ENCODE results near the gene KSR2. TPM values are rescaled to one million over a fixed set of nuclear protein-coding genes. Genes with fewer than 3 reads are reported as not detected.

KSR2 gene
- total RNA-seq, 1 experiment from 2014 or later = 1.3 TPM

DNA sequence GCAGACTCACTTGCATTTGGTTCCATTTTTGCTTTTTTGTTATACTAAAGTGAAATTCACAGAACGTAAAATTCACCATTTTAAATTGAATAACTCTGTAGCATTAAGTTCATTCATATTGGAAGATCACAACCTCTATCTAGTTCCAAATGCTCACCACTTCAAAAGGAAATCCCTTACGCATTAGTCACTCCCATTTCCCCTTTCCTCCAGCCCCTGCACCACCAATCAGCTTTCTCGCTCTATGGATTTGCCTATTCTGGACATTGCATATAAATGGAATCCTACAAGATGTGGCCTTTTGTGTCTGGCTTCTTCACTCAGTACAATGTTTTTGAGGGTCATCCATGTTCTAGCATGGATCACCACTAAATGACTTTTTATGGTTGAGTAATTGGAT is 294.5 kb downstream of the KSR2 start:
- Mint-ChIP-seq H3K9me3 (no peaks in the 10 kb centered on the region), H3K4me1 (peaks cover 3 to 12% of the 10 kb centered on the region in 2 experiments), H3K36me3 (ENCODE audit: insufficient read depth in 1 of 3, low read depth in 3 of 3) (no peaks in the 10 kb centered on the region), H3K27me3 (ENCODE audit: low read depth) (peaks cover 7% of the 10 kb centered on the region), H3K4me3 (no peak overlapping the region), H3K27ac (no peak overlapping the region)
- Histone ChIP-seq H3K79me1 (ENCODE audit: insufficient read depth, low read depth, low read length, poor library complexity, severe bottlenecking) (no peaks in the 10 kb centered on the region), H3K56ac (ENCODE audit: insufficient read length, low read depth, low read length) (no peak overlapping the region), H2BK120ac (ENCODE audit: low read depth, low read length, poor library complexity, severe bottlenecking) (no peak overlapping the region), H3K4me1 (ENCODE audit: insufficient read depth, low read length) (no peaks in the 10 kb centered on the region), H4K91ac (ENCODE audit: insufficient read length, low read depth, low read length) (no peak overlapping the region), H2BK12ac (ENCODE audit: insufficient read length, low read depth, low read length) (no peak overlapping the region), H3K9ac (ENCODE audit: extremely low read depth, insufficient read length, low read length) (no peak overlapping the region), H3K14ac (ENCODE audit: insufficient read depth, low read length) (no peak overlapping the region), H4K8ac (replicated peaks; ENCODE audit: insufficient read length, low read depth, low read length) (no peak overlapping the region), H2AFZ (ENCODE audit: low read length) (no peak overlapping the region), H3T11ph (ENCODE audit: low read length) (no peak overlapping the region), H2BK5ac (ENCODE audit: insufficient read length, low read length) (no peak overlapping the region), H3K4me2 (ENCODE audit: insufficient read depth, insufficient read length, low read length) (no peak overlapping the region), H3K4ac (ENCODE audit: low read depth, low read length) (no peak overlapping the region), H4K5ac (ENCODE audit: insufficient read length, low read depth, low read length) (no peak overlapping the region), H2BK20ac (ENCODE audit: low read depth, low read length, poor library complexity, severe bottlenecking) (no peak overlapping the region), H3K23ac (ENCODE audit: insufficient read length, low read depth, low read length) (no peak overlapping the region), H2BK15ac (ENCODE audit: low read depth, low read length) (no peak overlapping the region), H4K20me1 (ENCODE audit: control insufficient read depth, insufficient read depth, insufficient read length) (no peaks in the 10 kb centered on the region), H3K9me3 (ENCODE audit: control insufficient read depth, low read depth, low read length) (no peaks in the 10 kb centered on the region), H3K18ac (ENCODE audit: insufficient read length, low read depth, low read length) (no peak overlapping the region), H3K23me2 (ENCODE audit: insufficient read length, low read depth, low read length, poor library complexity, severe bottlenecking) (no peaks in the 10 kb centered on the region), H3K79me2 (ENCODE audit: insufficient read depth, low read length) (no peaks in the 10 kb centered on the region), H3K27me3 (ENCODE audit: insufficient read depth, low read length) (no peaks in the 10 kb centered on the region), H3K27ac (ENCODE audit: insufficient read length, low read depth, low read length) (no peak overlapping the region), H2AK5ac (ENCODE audit: insufficient read length, low read length) (no peak overlapping the region)
- TF ChIP-seq, protein P1, sequence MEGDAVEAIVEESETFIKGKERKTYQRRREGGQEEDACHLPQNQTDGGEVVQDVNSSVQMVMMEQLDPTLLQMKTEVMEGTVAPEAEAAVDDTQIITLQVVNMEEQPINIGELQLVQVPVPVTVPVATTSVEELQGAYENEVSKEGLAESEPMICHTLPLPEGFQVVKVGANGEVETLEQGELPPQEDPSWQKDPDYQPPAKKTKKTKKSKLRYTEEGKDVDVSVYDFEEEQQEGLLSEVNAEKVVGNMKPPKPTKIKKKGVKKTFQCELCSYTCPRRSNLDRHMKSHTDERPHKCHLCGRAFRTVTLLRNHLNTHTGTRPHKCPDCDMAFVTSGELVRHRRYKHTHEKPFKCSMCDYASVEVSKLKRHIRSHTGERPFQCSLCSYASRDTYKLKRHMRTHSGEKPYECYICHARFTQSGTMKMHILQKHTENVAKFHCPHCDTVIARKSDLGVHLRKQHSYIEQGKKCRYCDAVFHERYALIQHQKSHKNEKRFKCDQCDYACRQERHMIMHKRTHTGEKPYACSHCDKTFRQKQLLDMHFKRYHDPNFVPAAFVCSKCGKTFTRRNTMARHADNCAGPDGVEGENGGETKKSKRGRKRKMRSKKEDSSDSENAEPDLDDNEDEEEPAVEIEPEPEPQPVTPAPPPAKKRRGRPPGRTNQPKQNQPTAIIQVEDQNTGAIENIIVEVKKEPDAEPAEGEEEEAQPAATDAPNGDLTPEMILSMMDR (conservative IDR thresholded peaks at IDR 0.05) = no peak
- no peak for DNase-seq
- no CpG with 5 or more reads among the region's 3 CpGs for WGBS (ENCODE audit: extremely low coverage, insufficient read length, low lambda C conversion rate)

Data from H9 (cell line).